GM20431 (cell line): ENCODE results near the gene SDR39U1.
"Not testable (repeated sequence)": the region's sequence is repeated elsewhere in the genome, so short reads cannot be mapped to it uniquely, and the experiment has no call there.

Source experiments
- in situ Hi-C: fragments of 300-500 bp; cut with MseI, MboI; formaldehyde crosslinking; loops from one replicate; pipeline ENCODE4 v1.15.0; 2020; ENCODE audit warnings: low sequenced_read_pairs; ENCODE audit not compliant: unreplicated experiment

The SDR39U1 gene, protein sequence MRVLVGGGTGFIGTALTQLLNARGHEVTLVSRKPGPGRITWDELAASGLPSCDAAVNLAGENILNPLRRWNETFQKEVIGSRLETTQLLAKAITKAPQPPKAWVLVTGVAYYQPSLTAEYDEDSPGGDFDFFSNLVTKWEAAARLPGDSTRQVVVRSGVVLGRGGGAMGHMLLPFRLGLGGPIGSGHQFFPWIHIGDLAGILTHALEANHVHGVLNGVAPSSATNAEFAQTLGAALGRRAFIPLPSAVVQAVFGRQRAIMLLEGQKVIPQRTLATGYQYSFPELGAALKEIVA

DNA sequence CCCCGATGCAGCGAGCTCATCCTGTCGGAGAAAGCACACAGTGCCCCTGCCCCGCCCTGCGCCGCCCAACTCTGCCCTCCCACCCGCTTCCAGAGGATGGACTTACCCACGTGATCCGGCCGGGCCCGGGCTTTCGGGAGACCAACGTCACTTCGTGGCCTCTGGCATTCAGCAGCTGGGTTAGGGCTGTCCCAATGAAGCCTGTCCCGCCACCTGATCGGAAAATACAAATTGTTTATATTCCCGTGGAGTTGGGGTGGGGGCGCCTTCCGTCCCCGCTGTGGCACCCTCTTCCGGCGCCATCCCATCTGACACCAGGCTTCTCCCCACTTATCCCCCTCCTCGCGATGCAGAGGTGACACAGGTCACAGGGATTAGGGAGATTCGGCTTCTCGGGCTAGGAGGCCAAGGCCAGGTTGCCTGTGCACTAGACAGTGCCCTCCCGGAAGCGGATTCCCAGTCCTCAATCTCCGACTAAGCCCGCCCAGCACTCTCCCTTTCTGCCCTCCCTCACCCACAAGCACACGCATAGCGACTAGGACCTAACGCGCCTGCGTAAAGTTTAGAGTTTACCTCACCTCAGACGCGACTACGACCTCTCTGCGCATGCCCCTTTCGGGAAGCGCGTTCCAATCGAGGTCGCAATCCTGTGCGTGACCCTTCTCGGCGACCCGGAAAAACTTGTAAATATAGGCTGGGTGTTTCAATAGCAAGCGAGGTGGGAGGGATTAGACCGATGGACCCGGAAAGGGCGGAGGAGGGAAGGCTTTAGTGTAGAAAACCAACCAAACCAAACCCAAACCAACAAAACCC lies at the start of gene SDR39U1:
Gene SDR39U1, minus strand, starts transcription at position 537 of the 813 bp plus-strand sequence. Its CDS starts 7 bp downstream, at position 530.
- in situ Hi-C loops: no loop called here

DNA sequence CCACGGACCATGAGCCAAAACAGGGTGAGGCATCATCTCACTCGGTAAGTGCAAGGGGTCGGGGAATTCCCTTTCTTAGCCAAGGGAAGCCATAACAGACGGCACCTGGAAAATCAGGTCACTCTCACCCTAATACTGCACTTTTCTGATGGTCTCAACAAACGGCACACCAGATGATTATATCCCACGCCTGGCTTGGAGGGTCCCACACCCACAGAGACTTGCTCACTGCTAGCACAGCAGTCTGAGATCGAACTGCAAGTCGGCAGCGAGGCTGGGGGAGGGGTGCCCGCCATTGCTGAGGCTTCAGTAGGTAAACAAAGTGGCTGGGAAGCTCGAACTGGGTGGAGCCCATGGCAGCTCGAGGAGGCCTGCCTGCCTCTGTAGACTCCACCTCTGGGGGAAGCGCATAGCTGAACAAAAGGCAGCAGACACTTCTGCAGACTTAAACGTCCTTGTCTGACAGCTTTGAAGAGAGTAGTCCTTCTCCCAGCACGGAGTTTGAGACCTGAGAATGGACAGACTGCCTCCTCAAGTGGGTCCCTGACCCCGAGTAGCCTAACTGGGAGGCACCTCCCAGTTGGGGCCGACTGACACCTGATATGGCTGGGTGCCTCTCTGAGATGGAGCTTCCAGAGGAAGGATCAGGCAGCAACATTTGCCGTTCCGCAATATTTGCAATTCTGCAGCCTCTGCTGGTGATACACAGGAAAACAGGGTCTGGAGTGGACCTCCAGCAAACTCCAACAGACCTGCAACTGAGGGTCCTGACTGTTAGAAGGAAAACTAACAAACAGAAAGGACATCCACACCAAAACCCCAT lies 49.2 kb upstream of the SDR39U1 start:
- in situ Hi-C loops: not testable (repeated sequence)

DNA sequence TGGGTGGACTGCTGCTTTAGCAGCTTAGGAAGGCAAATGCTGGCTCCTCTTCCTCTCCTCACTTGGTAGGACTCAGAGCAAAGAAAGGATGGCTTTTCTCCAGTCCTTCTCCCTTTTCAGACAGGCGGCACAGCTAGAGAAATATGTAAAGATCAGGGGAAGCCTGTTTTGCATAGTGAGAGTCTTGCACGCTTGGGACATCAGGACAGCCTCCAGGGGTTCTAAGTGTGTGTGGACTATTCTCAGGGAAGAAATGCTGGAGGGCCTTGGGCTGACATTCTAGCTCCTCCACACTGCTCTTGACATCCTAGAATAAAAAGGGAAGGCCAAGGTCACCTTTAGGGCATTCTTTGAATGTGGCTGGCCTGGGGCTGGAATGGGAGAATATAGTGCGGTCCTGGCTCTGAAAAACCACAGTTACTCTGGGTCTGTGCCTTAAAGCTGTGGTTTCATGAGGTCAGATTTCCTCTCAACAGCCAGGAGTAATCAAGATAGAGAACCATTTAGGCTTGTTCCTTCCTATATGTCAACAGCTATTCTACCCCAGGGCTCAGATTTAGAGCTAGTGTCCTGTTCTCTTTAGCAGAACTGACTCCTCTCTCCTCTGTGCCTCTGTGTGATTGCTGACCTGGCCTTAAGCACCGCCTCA lies 41.2 kb upstream of the SDR39U1 start:
- in situ Hi-C loops: no loop called here

DNA sequence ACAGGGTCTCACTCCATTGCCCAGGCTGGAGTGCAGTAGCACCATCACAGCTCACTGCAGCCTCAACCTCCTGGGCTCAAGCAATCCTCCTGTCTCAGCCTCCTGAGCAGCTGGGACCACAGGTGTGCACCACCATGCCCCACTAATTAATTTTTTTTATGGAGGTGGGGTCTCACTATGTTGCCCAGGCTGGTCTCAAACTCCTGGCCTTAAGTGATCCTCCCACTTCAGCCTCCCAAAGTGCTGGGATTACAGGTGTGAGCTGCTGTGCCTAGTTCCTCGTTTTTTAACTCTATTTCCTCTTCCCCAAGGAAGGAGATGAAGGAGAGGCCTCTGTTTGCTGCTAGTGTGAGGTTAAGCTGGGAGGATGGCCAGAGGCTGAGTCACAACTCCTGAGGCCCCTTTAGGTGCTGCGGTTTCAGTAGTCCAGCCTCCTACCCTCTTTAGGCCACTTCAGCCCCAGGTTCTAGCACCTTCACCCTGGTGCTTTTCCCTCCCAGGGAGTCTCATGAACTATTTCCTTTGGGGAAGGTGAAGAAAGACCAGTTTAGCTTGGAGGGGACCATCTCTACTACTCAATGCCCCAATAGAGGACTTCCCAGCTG lies 40.2 kb upstream of the SDR39U1 start:
- in situ Hi-C loops: not testable (repeated sequence)

GRCh38 chr14:24481622-24482324 lies 39.2 kb upstream of the SDR39U1 start:
- in situ Hi-C loops: no loop called here

DNA sequence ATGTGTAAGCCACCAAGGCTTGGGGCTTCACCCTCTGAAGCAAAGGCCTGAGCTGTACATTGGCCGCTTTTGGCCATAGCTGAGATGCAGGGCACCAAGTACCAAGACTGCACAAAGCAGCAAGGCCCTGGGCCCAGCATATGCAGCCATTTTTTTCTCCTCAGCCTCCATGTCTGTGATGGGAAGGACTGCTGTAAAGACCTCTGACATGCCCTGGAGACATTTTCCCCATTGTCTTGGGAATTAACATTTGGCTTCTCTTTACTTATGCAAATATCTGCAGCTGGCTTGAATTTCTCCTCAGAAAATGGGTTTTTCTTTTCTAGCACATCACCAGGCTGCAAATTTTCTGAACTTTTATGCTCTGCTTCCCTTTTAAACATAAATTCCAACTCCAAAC lies 37.4 kb upstream of the SDR39U1 start:
- in situ Hi-C loops: not testable (repeated sequence)

DNA sequence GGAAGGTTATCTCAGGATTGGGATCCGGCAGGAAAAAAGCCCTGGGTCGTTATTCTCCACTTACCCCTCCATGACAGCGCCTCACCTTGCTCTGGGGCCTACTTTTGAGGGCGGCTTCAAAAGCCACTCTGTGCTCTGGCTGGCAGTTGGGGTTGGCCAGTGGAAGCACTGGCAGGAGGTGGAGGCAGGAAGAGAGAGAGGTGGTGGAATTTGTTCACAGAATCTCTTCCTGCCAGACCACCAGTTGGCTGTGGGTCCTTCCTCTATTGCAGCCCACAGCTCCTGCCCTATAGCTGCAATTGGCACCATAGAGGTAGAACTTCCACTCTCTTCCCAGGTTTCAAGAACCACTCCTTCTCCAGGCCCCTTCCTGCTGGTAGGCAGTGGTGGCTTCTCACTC lies 32.7 kb upstream of the SDR39U1 start:
- in situ Hi-C loops: no loop called here

GRCh38 chr14:24473211-24473610 lies 30.6 kb upstream of the SDR39U1 start:
- in situ Hi-C loops: no loop called here

- in situ Hi-C loops: not testable (repeated sequence)
Observed at GRCh38 chr14:24470450-24470849, 27.9 kb upstream of the SDR39U1 start.

DNA sequence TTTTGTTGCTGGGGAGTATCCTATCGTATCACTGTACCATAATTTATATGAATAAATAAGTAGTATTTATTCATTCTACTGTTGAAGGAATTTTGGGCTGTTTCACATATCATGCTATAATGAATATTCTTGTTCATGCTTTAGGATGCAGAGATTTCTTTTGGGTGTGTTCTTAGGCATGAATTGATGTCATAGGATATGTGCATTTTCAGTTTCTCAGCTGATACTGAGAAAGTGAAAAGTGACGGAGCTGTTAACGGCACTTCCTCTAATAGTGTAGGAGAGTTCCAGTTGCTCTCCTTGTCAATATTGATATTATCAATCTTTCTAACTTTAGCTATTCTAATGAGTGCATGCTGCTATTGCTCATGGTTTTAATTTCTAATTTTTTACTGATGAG lies 23.2 kb upstream of the SDR39U1 start:
- in situ Hi-C loops: no loop called here

DNA sequence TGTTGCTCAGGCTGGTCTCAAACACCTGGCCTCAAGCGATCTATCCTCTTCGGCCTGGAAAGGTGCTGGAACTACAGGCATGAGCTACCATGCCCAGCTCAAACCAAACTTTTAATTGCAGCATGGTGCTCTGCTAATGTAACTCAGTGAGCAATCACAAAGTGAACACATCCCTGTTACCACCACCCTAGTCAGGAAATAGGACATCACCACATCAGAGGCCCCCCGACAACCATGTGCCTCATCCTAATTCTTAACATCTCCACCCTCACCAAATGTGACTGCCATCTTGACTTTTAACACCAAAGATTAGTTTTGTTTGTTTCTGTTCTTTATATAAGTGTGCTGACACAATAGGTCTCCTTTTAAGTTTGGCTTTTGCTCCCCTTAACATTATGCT lies 22.8 kb upstream of the SDR39U1 start:
- in situ Hi-C loops: no loop called here

- in situ Hi-C loops: no loop called here
Observed at GRCh38 chr14:24463884-24464785, 21.6 kb upstream of the SDR39U1 start.

DNA sequence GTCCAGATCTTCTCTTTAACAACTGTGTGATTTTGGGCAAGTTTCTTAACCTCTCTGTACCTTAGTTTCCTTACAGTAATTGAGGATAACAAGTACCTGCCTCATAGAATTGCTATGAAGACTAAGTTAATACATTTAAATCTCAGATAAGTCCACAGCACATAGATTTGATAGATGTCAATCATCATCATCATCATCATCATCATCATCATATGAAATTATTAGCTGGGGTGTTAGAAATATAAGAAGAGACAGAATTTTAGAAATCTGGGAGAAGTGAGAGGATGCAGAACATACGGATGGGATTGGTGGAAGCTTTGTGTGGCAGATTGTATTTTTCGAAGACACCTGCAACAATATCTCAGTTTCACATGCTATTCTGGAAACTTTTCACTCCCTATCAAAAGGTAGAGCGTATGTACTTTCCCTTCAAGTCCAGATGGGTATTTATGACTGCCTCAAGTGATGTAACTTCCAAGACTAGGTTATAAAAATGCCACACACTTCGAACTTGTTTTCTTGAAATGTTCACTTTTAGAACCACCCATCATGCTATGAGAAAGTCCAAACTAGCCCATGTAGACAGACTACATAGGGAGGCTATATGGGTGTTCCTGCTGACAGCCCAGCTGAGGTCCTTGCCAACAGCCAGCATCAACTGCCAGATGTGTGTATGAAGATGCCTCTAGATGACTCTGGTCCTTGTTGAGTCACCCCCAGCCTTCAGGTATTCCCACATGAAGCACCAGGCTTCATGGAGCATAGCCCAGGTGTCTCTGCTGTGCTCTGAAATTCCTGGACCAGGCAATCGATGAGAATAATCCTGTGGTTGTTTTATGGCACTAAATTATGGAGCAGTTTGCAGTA lies 20.7 kb upstream of the SDR39U1 start:
- in situ Hi-C loops: no loop called here

- in situ Hi-C loops: no loop called here
Observed at GRCh38 chr14:24461336-24461735, 18.8 kb upstream of the SDR39U1 start.

DNA sequence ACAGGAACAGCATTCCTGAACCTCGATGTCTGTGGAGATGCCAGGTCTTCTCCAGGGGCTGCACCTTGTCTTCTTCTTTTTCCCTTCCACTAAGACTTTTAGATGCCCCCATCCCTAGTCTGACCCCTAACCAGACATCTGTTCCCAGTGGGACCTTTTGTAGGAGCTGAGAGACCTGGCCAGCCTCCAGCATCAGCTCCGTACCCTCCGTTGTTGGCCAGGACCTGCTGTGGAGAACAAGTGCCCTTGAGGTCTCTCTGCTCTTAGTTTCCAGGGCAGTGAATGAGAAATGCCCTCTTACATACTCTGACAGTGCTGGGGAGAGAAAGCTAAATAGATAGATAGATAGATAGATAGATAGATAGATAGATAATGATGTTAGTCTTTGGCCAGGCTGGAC lies 16.8 kb upstream of the SDR39U1 start:
- in situ Hi-C loops: no loop called here

DNA sequence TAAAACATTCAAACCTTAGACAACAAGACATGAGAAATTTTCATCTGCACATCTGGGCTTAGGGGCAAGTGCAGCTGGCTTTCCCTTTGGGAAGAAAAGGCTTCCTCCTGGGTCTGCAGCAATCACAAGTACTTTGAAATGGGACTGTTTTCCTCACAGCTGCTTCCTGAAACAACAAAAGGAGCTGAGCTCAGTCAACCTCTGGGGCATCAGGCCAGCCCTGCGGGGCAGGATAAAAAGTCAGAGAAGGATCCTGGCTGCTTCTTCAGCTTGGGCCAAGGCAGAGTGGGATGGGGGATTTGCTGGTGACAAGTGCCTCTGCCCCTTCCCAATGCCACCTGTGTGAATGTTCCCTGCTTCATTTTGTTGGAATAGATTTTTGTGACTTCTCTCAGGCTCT lies 16.2 kb upstream of the SDR39U1 start:
- in situ Hi-C loops: no loop called here

DNA sequence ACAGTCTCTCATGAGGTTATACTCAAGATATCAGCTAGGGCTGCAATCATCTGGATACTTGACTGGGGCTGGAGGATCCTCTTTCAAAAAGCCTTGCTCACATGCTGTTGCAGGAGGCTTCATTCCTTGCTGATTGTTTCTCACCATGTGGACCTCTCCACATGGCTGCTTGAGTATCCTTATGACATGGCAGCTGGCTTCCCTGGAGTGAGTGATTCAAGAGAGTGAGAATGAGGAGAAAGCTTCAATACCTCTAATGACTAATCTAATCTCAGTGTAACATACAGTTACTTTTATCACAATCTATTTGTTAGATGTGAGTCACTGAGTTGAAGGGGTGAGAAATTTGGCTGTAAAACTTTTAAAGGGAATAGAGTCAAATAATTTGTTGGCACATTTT lies 14.4 kb upstream of the SDR39U1 start:
- in situ Hi-C loops: no loop called here
